Lung (tissue), 12 donors: Measurements from ENCODE around the gene SDF2. TPM values are rescaled to one million over a fixed set of nuclear protein-coding genes. Genes with fewer than 3 reads are reported as not detected.

Source experiments
- ATAC-seq: fragments of 200-7000 bp; cut with Tn5 transposase; one replicate; pipeline ENCODE4 v1.9.1; 2020; ENCODE audit warnings: moderate number of reproducible peaks; ENCODE audit not compliant: insufficient read depth, low FRiP score
- DNase-seq, 3 donors: peaks; one replicate each; pipeline ENCODE4 v3.0.0-alpha.2; 2013 to 2017
- H3K27ac ChIP-seq, 2 donors: one replicate each; pipeline ENCODE4 v1.5.1; 2013; ENCODE audit warnings: mild to moderate bottlenecking in 2 of 2, moderate library complexity in 2 of 2, control low read depth in 1 of 2, inconsistent platforms in 1 of 2, low read depth in 1 of 2, low read length in 1 of 2
- H3K27me3 ChIP-seq, 3 donors: one replicate each; pipeline ENCODE4 v1.5.1; 2013; ENCODE audit warnings: low read length in 2 of 3; ENCODE audit not compliant: control insufficient read depth in 3 of 3, insufficient read depth in 3 of 3
- H3K36me3 ChIP-seq, 4 donors: one replicate each; pipeline ENCODE4 v1.5.1; 2013; ENCODE audit warnings: low read length in 4 of 4, mild to moderate bottlenecking in 1 of 4, moderate library complexity in 1 of 4; ENCODE audit not compliant: control insufficient read depth in 4 of 4, insufficient read depth in 4 of 4
- H3K4me1 ChIP-seq, 5 donors: one replicate each; pipeline ENCODE4 v1.5.1; 2013; ENCODE audit warnings: low read length in 5 of 5, mild to moderate bottlenecking in 2 of 5, moderate library complexity in 1 of 5; ENCODE audit not compliant: control insufficient read depth in 5 of 5, insufficient read depth in 5 of 5
- H3K4me3 ChIP-seq: one replicate; pipeline ENCODE4 v1.5.1; 2013; ENCODE audit warnings: mild to moderate bottlenecking, control low read depth, moderate library complexity
- H3K9ac ChIP-seq, 2 donors: one replicate each; pipeline ENCODE4 v1.5.1; 2013; ENCODE audit warnings: low read length in 2 of 2, control low read depth in 1 of 2; ENCODE audit not compliant: insufficient read depth in 1 of 2
- H3K9me3 ChIP-seq, 4 donors: one replicate each; pipeline ENCODE4 v1.5.1; 2013; ENCODE audit warnings: low read length in 3 of 4, mild to moderate bottlenecking in 1 of 4, moderate library complexity in 1 of 4; ENCODE audit not compliant: control insufficient read depth in 4 of 4, insufficient read depth in 3 of 4
- WGBS, 2 donors: extraction: QIAGEN DNeasy Blood & Tissue Kit; methylation state at CpG; one replicate each; pipeline ENCODE4 v1.1.7; 2013; 5-methylcytosine and 5-hydroxymethylcytosine counted together
- polyA plus RNA-seq, 2 donors: library from polyadenylated mRNA; stranded (reverse); fragments of 200-250 nt; gene quantifications; one replicate each; pipeline ENCODE4 v1.2.1, GENCODE V29; 2013
- total RNA-seq, 2 donors: library from RNA; depleted of rRNA in 1 of 2; stranded (reverse); fragments of >200 nt in 1 of 2; gene quantifications; one replicate each; pipeline ENCODE4 v1.2.1, GENCODE V29; 2014 to 2021
- TF ChIP-seq, protein P1 (sequence below): IDR thresholded peaks from 2 replicates; pipeline ENCODE4 v1.5.1; 2012; ENCODE audit warnings: mild to moderate bottlenecking; ENCODE audit errors: control extremely low read depth, extremely low read depth
- donor health status: control.
- donor health status: control.
- donor health status: Bipolar disorder and iron deficiency.
- donor health status: healthy.
- donor health status: DM: yes; HTN: yes; CAD: no.

SDF2 gene
- total and polyA plus RNA-seq, 4 donors: 36.5 to 73.3 (median 48.5) TPM

GRCh38 chr17:28616281-28616680, 45.4 kb downstream of the SDF2 start:
- Histone ChIP-seq H3K9me3 (no peaks in the 10 kb centered on the region), H3K27ac (no peak overlapping the region), H3K27me3 (no peaks in the 10 kb centered on the region), H3K4me3 (no peak overlapping the region), H3K4me1 (no peaks in the 10 kb centered on the region), H3K9ac (no peak overlapping the region), H3K36me3 (peaks cover 41 to 55% (median 52%) of the 10 kb centered on the region in 4 donors)
- ATAC-seq (no peak), DNase-seq (no peak)
- TF ChIP-seq, protein P1, sequence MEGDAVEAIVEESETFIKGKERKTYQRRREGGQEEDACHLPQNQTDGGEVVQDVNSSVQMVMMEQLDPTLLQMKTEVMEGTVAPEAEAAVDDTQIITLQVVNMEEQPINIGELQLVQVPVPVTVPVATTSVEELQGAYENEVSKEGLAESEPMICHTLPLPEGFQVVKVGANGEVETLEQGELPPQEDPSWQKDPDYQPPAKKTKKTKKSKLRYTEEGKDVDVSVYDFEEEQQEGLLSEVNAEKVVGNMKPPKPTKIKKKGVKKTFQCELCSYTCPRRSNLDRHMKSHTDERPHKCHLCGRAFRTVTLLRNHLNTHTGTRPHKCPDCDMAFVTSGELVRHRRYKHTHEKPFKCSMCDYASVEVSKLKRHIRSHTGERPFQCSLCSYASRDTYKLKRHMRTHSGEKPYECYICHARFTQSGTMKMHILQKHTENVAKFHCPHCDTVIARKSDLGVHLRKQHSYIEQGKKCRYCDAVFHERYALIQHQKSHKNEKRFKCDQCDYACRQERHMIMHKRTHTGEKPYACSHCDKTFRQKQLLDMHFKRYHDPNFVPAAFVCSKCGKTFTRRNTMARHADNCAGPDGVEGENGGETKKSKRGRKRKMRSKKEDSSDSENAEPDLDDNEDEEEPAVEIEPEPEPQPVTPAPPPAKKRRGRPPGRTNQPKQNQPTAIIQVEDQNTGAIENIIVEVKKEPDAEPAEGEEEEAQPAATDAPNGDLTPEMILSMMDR: no peak
- 87 to 88% methylated on average over 7 of the region's 7 CpGs for WGBS, 2 donors

DNA sequence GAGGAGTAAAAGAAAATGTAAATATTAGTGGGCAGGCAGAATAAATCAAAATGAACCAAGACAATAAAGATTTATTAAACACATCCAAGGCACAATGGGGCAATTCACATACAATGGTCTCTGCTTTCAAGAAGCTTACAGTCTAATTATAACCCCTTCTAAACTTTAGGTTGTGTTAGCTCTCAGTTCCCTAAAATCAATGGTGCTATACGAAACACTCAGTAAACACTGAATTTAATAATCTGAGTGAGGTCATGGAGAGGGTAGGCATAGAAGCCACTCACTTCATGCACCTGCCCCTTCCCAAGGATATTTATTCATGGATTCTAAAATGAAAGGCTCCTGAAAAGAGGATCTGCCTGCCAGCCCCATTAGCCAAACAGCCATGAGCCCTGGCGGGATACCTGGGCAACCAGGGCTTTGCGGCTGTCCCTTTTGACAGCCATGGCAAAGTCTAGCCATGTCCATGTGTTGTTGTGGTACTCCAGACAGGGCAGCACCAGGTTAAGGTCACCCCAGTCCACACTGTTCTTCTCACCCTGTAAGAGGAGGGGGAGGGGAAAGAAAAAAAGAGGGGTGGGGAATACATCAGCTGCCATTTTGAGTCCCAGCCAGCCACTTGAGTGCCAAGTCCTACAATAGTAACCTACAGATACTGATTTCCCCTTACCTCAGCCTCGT, 46.3 kb downstream of the SDF2 start:
- Histone ChIP-seq H3K27me3 (no peaks in the 10 kb centered on the region), H3K4me1 (no peaks in the 10 kb centered on the region), H3K4me3 (no peak overlapping the region), H3K36me3 (peaks cover 32 to 53% (median 44%) of the 10 kb centered on the region in 4 donors), H3K9me3 (no peaks in the 10 kb centered on the region), H3K9ac (no peak overlapping the region), H3K27ac (no peak overlapping the region)
- TF ChIP-seq, protein P1: no peak
- ATAC-seq: no peak
- WGBS, 2 donors: 88 to 91% methylated on average over 4 of the region's 4 CpGs
- no peak for DNase-seq

- ATAC-seq: no peak
- Histone ChIP-seq H3K36me3 (peaks cover 23 to 40% (median 33%) of the 10 kb centered on the region in 4 donors), H3K27ac (no peak within 1 kb of the TSS)
Observed at GRCh38 chr17:28613931-28614381, 47.8 kb downstream of the SDF2 start, which contains the start of gene RSKR. Gene RSKR, minus strand, starts transcription at chr17:28614185. Its CDS starts 24 bp downstream, at chr17:28614161.

More at GRCh38 chr17:28613931-28614381, 47.8 kb downstream of the SDF2 start, which contains the start of gene RSKR:
- Histone ChIP-seq H3K27me3 (no peaks in the 10 kb centered on the region), H3K9me3 (no peaks in the 10 kb centered on the region), H3K4me3 (no peak within 1 kb of the TSS), H3K9ac (no peak within 1 kb of the TSS), H3K4me1 (no peaks in the 10 kb centered on the region)
- TF ChIP-seq, protein P1: no peak
- WGBS, 2 donors: 54 to 73% methylated on average over 5 of the region's 5 CpGs
- DNase-seq: no peak
